B cell (primary cell): Measurements from ENCODE around the gene KLK2. TPM values are rescaled to one million over a fixed set of nuclear protein-coding genes. Genes with fewer than 3 reads are reported as not detected.

Source experiments
- ATAC-seq: fragments of 200-7000 bp; cut with Tn5 transposase; one replicate; pipeline ENCODE4 v1.10.0; 2021; ENCODE audit warnings: low read depth, mild to moderate bottlenecking, moderate number of reproducible peaks, moderate library complexity
- CTCF ChIA-PET: fragments of 350-600 bp; sonication (Branson Sonifier 250); formaldehyde crosslinking; loops from one replicate; lab custom pipeline; 2021; ENCODE audit warnings: antibody characterized with exemption, inconsistent platforms; lab: Charles Lee
- POLR2A ChIA-PET: fragments of 350-600 bp; sonication (Branson Sonifier 250); formaldehyde crosslinking; loops from one replicate; lab custom pipeline; 2021; ENCODE audit warnings: antibody characterized with exemption; lab: Charles Lee
- DNase-seq: peaks from one replicate; pipeline ENCODE4 v3.0.0; 2013
- H2AFZ ChIP-seq: 2 replicates; pipeline ENCODE4 v1.6.1; 2012; ENCODE audit warnings: mild to moderate bottlenecking, low read depth, low read length; ENCODE audit not compliant: insufficient read depth, poor library complexity, severe bottlenecking
- H3K27ac ChIP-seq, 2 donors: 1 replicate in 1 of 2; 2 replicates in 1 of 2; pipeline ENCODE4 v1.5.1; 2012 to 2013; ENCODE audit warnings: low read length in 2 of 2, mild to moderate bottlenecking in 2 of 2, moderate library complexity in 1 of 2
- H3K27me3 ChIP-seq, 4 experiments: fragments of 200-600 bp in 1 of 4; sonication (generic) in 1 of 4; replicated peaks in 1 of 4; 1 replicate in 2 of 4; 2 replicates in 2 of 4; pipeline versions ENCODE4 v1.6.1 to v1.7.0; 2013 to 2016; ENCODE audit warnings: low read length in 3 of 4, mild to moderate bottlenecking in 2 of 4, mixed read lengths in 1 of 4, moderate library complexity in 1 of 4; ENCODE audit not compliant: insufficient read depth in 4 of 4, control insufficient read depth in 3 of 4; ENCODE audit errors: control extremely low read depth in 1 of 4
- H3K36me3 ChIP-seq, 2 experiments: replicated peaks in 1 of 2; 1 replicate in 1 of 2; 2 replicates in 1 of 2; pipeline versions ENCODE4 v1.6.1 to v1.7.1; 2013; ENCODE audit warnings: low read length in 1 of 2; ENCODE audit not compliant: insufficient read depth in 2 of 2, control insufficient read depth in 1 of 2; ENCODE audit errors: control extremely low read depth in 1 of 2, extremely low read depth in 1 of 2
- H3K4me1 ChIP-seq, 2 donors: fragments of 200-600 bp in 1 of 2; sonication (generic) in 1 of 2; 1 replicate in 1 of 2; 2 replicates in 1 of 2; pipeline versions ENCODE4 v1.5.1 to v1.6.1; 2013 to 2017; ENCODE audit warnings: low read length in 2 of 2; ENCODE audit not compliant: control insufficient read depth in 2 of 2, insufficient read depth in 2 of 2
- H3K4me2 ChIP-seq: replicated peaks from 2 replicates; pipeline ENCODE3; 2012; ENCODE audit warnings: mild to moderate bottlenecking, low read depth, low read length; ENCODE audit not compliant: poor library complexity, severe bottlenecking
- H3K4me3 ChIP-seq, 5 experiments: fragments of 200-600 bp in 1 of 5; sonication (generic) in 1 of 5; 1 replicate in 3 of 5; 2 replicates in 2 of 5; pipeline versions ENCODE4 v1.5.1 to v1.7.0; 2011 to 2016; ENCODE audit warnings: low read length in 4 of 5, mild to moderate bottlenecking in 4 of 5, low read depth in 2 of 5, control low read depth in 1 of 5, moderate library complexity in 1 of 5; ENCODE audit not compliant: insufficient read depth in 1 of 5; ENCODE audit errors: control extremely low read depth in 1 of 5, extremely low read depth in 1 of 5
- H3K79me2 ChIP-seq: fragments of 200-600 bp; sonication (generic); one replicate; pipeline ENCODE4 v1.6.0; 2016; ENCODE audit warnings: low read length; ENCODE audit not compliant: control insufficient read depth, insufficient read depth
- H3K9ac ChIP-seq: fragments of 200-600 bp; sonication (generic); 2 replicates; pipeline ENCODE4 v1.6.1; 2017; ENCODE audit warnings: mild to moderate bottlenecking, low read length, moderate library complexity
- H3K9me3 ChIP-seq, 3 donors: one replicate each; pipeline versions ENCODE4 v1.6.1 to v1.7.1; 2013; ENCODE audit warnings: low read length in 2 of 3; ENCODE audit not compliant: control insufficient read depth in 2 of 3, insufficient read depth in 1 of 3; ENCODE audit errors: control extremely low read depth in 1 of 3
- H4K20me1 ChIP-seq: 2 replicates; pipeline ENCODE4 v1.6.0; 2012; ENCODE audit warnings: mild to moderate bottlenecking, low read length; ENCODE audit not compliant: insufficient read depth, control insufficient read depth, poor library complexity, severe bottlenecking
- H3K27ac Mint-ChIP-seq: one replicate; pipeline ENCODE4 v1.8.0; 2021; ENCODE audit warnings: mixed read lengths
- H3K27me3 Mint-ChIP-seq: one replicate; pipeline ENCODE4 v1.8.0; 2021; ENCODE audit warnings: mixed read lengths
- H3K4me1 Mint-ChIP-seq: one replicate; pipeline ENCODE4 v1.8.0; 2021; ENCODE audit warnings: mixed read lengths
- H3K4me3 Mint-ChIP-seq: one replicate; pipeline ENCODE4 v1.8.0; 2021; ENCODE audit warnings: mixed read lengths
- H3K9me3 Mint-ChIP-seq: one replicate; pipeline ENCODE4 v1.8.0; 2022; ENCODE audit warnings: mixed read lengths; ENCODE audit not compliant: insufficient read depth
- EZH2 ChIP-seq: IDR thresholded peaks from 2 replicates; pipeline ENCODE4 v1.6.1; 2012; ENCODE audit warnings: borderline replicate concordance, low read depth, mild to moderate bottlenecking, moderate library complexity, low read length; ENCODE audit not compliant: insufficient read depth, poor library complexity, severe bottlenecking
- WGBS: methylation state at CpG from one replicate; pipeline ENCODE4 v1.1.5; 2013; ENCODE audit warnings: missing lambda C conversion rate; ENCODE audit not compliant: insufficient coverage; 5-methylcytosine and 5-hydroxymethylcytosine counted together
- intact Hi-C: fragments of 100-400 bp; cut with micrococcal nuclease; formaldehyde crosslinking; loops from one replicate; pipeline ENCODE4 v1.10.0; 2022
- polyA plus RNA-seq: library from polyadenylated mRNA; depleted of rRNA; stranded (reverse); fragments of >200 nt; gene quantifications from 2 replicates; pipeline ENCODE4 v1.2.3, GENCODE V29; 2012
- total RNA-seq, 2 donors: library from RNA; stranded (reverse); fragments of 120-200 nt in 1 of 2; gene quantifications; 1 replicate in 1 of 2; 2 replicates in 1 of 2; pipeline versions ENCODE4 v1.2.3 to v1.2.4, GENCODE V29; 2013 to 2022
- TF ChIP-seq, protein P1 (sequence below): fragments of 200-600 bp; IDR thresholded peaks from one replicate; pipeline ENCODE4 v1.8.0; 2022; ENCODE audit warnings: antibody characterized with exemption, mild to moderate bottlenecking

KLK2 gene
- total and polyA plus RNA-seq, 2 donors (not counting 1 experiment from before 2014, with no cell fraction given), result 0.60 to 1.7 TPM

DNA sequence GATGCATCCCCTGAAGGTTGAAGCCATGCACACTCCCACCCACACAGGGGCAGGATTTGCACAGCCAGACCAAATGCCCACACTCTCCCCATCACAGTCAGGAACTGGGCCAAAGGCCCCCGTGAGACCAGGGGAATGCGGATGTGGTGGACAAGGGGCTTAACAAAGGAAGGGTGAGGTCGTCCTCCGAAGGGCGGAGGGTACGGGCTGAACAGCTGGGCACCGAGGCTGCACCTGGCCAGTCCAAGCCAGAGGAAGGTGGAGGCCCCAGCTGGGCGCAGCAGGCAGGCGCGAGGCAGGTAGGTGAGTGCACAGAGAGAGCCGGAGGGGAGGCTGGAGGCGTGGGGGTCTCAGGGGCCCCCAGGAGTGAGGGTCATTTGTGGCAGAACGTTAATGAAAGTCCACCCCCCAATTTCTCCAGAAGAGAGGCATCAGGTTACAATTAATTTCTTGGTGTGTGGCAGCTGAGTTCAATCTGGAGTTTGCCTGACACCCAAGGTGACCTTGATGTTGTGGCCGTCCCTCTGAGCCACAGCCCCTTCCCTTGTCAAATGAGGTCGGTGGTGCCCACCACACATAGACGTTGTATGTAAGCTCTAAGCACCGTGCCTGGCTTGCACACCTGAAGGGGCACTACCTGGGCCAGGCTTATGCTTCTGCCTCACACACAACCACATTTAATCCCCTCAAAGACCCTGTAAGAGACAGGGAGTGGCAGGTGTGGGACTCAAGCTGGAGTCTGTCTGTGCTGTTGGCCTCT, 42.8 kb upstream of the KLK2 start:
- DNase-seq (no peak), ATAC-seq (no peak)
- Histone ChIP-seq H3K27ac (no peak overlapping the region), H3K9ac (no peak overlapping the region), H3K36me3 (no peaks in the 10 kb centered on the region), H3K4me1 (peaks cover 5 to 6% of the 10 kb centered on the region in 2 donors), H2AFZ (no peak overlapping the region), H3K9me3 (peaks cover 0 to 2% (median 0%) of the 10 kb centered on the region in 3 donors), H4K20me1 (no peaks in the 10 kb centered on the region), H3K27me3 (peaks cover 0 to 30% (median 0%) of the 10 kb centered on the region in 4 experiments), H3K4me3 (no peak overlapping the region), H3K79me2 (no peaks in the 10 kb centered on the region), H3K4me2 (no peak overlapping the region)
- Mint-ChIP-seq H3K4me1 (peaks cover 5% of the 10 kb centered on the region), H3K27me3 (peaks cover 50% of the 10 kb centered on the region), H3K27ac (no peak overlapping the region), H3K4me3 (no peak overlapping the region), H3K9me3 (no peaks in the 10 kb centered on the region)
- intact Hi-C loops, result no loop called here
- ChIA-PET CTCF (no interaction called here), POLR2A (no interaction called here)
- WGBS, result 49% methylated on average over 15 of the region's 17 CpGs
- no peak for TF ChIP-seq EZH2
- TF ChIP-seq, protein P1, sequence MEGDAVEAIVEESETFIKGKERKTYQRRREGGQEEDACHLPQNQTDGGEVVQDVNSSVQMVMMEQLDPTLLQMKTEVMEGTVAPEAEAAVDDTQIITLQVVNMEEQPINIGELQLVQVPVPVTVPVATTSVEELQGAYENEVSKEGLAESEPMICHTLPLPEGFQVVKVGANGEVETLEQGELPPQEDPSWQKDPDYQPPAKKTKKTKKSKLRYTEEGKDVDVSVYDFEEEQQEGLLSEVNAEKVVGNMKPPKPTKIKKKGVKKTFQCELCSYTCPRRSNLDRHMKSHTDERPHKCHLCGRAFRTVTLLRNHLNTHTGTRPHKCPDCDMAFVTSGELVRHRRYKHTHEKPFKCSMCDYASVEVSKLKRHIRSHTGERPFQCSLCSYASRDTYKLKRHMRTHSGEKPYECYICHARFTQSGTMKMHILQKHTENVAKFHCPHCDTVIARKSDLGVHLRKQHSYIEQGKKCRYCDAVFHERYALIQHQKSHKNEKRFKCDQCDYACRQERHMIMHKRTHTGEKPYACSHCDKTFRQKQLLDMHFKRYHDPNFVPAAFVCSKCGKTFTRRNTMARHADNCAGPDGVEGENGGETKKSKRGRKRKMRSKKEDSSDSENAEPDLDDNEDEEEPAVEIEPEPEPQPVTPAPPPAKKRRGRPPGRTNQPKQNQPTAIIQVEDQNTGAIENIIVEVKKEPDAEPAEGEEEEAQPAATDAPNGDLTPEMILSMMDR, result no peak

DNA sequence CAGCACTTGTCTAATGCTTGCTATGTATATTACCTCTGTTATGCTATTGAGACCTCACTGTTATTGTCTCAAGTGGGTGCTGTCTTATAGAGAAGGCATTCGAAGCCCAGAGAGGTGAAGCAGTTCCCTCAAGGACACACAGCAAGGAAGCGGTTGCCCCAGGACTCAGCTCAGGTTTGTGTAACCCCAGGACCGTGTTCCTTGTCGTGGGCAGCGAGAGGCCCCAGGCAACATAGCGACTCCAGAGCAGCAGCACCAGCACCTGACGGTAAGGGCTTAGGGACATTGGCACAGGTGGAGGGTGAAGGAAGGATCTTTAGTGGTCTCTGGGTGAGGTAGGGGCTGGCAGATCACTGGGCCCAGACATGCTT, 42.2 kb upstream of the KLK2 start:
- intact Hi-C loops, result no loop called here
- H3K27me3 Mint-ChIP-seq, result peaks cover 48% of the 10 kb centered on the region

More for the DNA sequence above, 42.2 kb upstream of the KLK2 start:
- H3K4me2 ChIP-seq, result no peak overlapping the region
- ChIA-PET POLR2A (no interaction called here), CTCF (no interaction called here)
- no peaks in the 10 kb centered on the region for H3K36me3 ChIP-seq
- H3K9ac ChIP-seq, result no peak overlapping the region
- DNase-seq (no peak), ATAC-seq (no peak)
- Mint-ChIP-seq H3K4me1 (peaks cover 7% of the 10 kb centered on the region), H3K27ac (no peak overlapping the region), H3K9me3 (no peaks in the 10 kb centered on the region), H3K4me3 (no peak overlapping the region)
- H4K20me1 ChIP-seq, result no peaks in the 10 kb centered on the region
- H3K4me1 ChIP-seq, result peaks cover 6 to 10% of the 10 kb centered on the region in 2 donors
- H3K27ac ChIP-seq, result no peak overlapping the region
- peaks cover 0 to 2% (median 0%) of the 10 kb centered on the region in 3 donors for H3K9me3 ChIP-seq
- no peaks in the 10 kb centered on the region for H3K79me2 ChIP-seq
- no peak overlapping the region for H3K4me3 ChIP-seq
- no peak for TF ChIP-seq EZH2
- TF ChIP-seq, protein P1, result no peak
- H2AFZ ChIP-seq, result no peak overlapping the region
- 80% methylated on average over 7 of the region's 7 CpGs for WGBS
- peaks cover 0 to 35% (median 0%) of the 10 kb centered on the region in 4 experiments for H3K27me3 ChIP-seq
